HL-60 (cell line): Measurements from ENCODE around the gene AFDN.

Experiments used
- SPI1 ChIP-seq: IDR thresholded peaks from 2 replicates; pipeline ENCODE4 v1.6.1; 2012; ENCODE audit warnings: low read depth, mild to moderate bottlenecking, borderline replicate concordance
- TF ChIP-seq, protein P1 (sequence below): IDR thresholded peaks from 2 replicates; pipeline ENCODE4 v1.6.1; 2012; ENCODE audit warnings: low read depth; ENCODE audit not compliant: insufficient replicate concordance
- TF ChIP-seq, protein P2 (sequence below): IDR thresholded peaks from one replicate; pipeline ENCODE4 v1.5.1; 2011; ENCODE audit warnings: low read length, control low read depth, inconsistent platforms; ENCODE audit not compliant: insufficient read depth

DNA sequence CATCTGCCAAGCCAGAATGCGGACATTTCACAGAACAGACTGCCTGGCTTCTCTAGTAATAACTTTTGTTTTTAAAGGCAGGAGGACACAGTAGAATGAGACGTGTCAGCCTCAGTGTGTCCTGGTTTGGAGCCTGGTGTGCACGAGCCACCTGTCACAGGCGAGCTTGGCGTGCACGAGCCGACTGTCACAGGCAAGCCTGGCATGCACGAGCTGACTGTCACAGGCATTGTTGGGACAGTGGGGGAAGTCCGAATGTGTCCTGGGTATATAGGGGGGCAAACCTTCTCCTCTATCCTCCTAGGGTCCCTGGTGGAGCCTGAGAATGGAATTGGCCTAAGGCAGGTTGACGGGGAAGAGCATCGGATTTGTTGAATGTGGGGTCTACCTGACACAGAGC is 178.2 kb downstream of the AFDN start:
- TF ChIP-seq, protein P1, sequence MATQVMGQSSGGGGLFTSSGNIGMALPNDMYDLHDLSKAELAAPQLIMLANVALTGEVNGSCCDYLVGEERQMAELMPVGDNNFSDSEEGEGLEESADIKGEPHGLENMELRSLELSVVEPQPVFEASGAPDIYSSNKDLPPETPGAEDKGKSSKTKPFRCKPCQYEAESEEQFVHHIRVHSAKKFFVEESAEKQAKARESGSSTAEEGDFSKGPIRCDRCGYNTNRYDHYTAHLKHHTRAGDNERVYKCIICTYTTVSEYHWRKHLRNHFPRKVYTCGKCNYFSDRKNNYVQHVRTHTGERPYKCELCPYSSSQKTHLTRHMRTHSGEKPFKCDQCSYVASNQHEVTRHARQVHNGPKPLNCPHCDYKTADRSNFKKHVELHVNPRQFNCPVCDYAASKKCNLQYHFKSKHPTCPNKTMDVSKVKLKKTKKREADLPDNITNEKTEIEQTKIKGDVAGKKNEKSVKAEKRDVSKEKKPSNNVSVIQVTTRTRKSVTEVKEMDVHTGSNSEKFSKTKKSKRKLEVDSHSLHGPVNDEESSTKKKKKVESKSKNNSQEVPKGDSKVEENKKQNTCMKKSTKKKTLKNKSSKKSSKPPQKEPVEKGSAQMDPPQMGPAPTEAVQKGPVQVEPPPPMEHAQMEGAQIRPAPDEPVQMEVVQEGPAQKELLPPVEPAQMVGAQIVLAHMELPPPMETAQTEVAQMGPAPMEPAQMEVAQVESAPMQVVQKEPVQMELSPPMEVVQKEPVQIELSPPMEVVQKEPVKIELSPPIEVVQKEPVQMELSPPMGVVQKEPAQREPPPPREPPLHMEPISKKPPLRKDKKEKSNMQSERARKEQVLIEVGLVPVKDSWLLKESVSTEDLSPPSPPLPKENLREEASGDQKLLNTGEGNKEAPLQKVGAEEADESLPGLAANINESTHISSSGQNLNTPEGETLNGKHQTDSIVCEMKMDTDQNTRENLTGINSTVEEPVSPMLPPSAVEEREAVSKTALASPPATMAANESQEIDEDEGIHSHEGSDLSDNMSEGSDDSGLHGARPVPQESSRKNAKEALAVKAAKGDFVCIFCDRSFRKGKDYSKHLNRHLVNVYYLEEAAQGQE = no peak
- TF ChIP-seq, protein P2, sequence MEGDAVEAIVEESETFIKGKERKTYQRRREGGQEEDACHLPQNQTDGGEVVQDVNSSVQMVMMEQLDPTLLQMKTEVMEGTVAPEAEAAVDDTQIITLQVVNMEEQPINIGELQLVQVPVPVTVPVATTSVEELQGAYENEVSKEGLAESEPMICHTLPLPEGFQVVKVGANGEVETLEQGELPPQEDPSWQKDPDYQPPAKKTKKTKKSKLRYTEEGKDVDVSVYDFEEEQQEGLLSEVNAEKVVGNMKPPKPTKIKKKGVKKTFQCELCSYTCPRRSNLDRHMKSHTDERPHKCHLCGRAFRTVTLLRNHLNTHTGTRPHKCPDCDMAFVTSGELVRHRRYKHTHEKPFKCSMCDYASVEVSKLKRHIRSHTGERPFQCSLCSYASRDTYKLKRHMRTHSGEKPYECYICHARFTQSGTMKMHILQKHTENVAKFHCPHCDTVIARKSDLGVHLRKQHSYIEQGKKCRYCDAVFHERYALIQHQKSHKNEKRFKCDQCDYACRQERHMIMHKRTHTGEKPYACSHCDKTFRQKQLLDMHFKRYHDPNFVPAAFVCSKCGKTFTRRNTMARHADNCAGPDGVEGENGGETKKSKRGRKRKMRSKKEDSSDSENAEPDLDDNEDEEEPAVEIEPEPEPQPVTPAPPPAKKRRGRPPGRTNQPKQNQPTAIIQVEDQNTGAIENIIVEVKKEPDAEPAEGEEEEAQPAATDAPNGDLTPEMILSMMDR = no peak
- TF ChIP-seq SPI1 = no peak
